ENCODE measurements around the gene CACNA1G. TPM values are rescaled to one million over a fixed set of nuclear protein-coding genes. Genes with fewer than 3 reads are reported as not detected.

Gene CACNA1G
- total RNA-seq, 1 donor from 2014 or later = not detected

- Mint-ChIP-seq H3K9me3 (ENCODE audit: unreplicated experiment) (no peaks in the 10 kb centered on the region), H3K27ac (ENCODE audit: unreplicated experiment) (no peak overlapping the region), H3K4me3 (ENCODE audit: unreplicated experiment) (no peak overlapping the region), H3K27me3 (ENCODE audit: unreplicated experiment) (peaks cover 12% of the 10 kb centered on the region), H3K4me1 (ENCODE audit: unreplicated experiment) (no peaks in the 10 kb centered on the region), H3K36me3 (ENCODE audit: low read depth, unreplicated experiment) (peaks cover 2% of the 10 kb centered on the region)
- no peak for TF ChIP-seq CTCF (IDR thresholded peaks at IDR 0.05; ENCODE audit: unreplicated experiment)
- DNase-seq (ENCODE audit: low spot score) = no peak
Measured at GRCh38 chr17:50601823-50602375, 41.4 kb downstream of the CACNA1G start.

GRCh38 chr17:50602836-50603235, 42.3 kb downstream of the CACNA1G start:
- Mint-ChIP-seq H3K9me3 (ENCODE audit: unreplicated experiment) (no peaks in the 10 kb centered on the region), H3K4me1 (ENCODE audit: unreplicated experiment) (no peaks in the 10 kb centered on the region), H3K4me3 (ENCODE audit: unreplicated experiment) (no peak overlapping the region)

GRCh38 chr17:50603340-50603739, 42.8 kb downstream of the CACNA1G start:
- Mint-ChIP-seq H3K4me1 (ENCODE audit: unreplicated experiment) (no peaks in the 10 kb centered on the region), H3K27ac (ENCODE audit: unreplicated experiment) (no peak overlapping the region), H3K9me3 (ENCODE audit: unreplicated experiment) (no peaks in the 10 kb centered on the region), H3K27me3 (ENCODE audit: unreplicated experiment) (peaks cover 10% of the 10 kb centered on the region), H3K4me3 (ENCODE audit: unreplicated experiment) (no peak overlapping the region), H3K36me3 (ENCODE audit: low read depth, unreplicated experiment) (peaks cover 4% of the 10 kb centered on the region)
- no peak for TF ChIP-seq CTCF (IDR thresholded peaks at IDR 0.05; ENCODE audit: unreplicated experiment)
- peak; percentile 33 for DNase-seq (ENCODE audit: low spot score)

More at GRCh38 chr17:50602836-50603235, 42.3 kb downstream of the CACNA1G start:
- H3K36me3 Mint-ChIP-seq (ENCODE audit: low read depth, unreplicated experiment) = peaks cover 4% of the 10 kb centered on the region
- peaks cover 11% of the 10 kb centered on the region for H3K27me3 Mint-ChIP-seq (ENCODE audit: unreplicated experiment)
- H3K27ac Mint-ChIP-seq (ENCODE audit: unreplicated experiment) = no peak overlapping the region
- no peak for DNase-seq (ENCODE audit: low spot score)
- TF ChIP-seq CTCF (IDR thresholded peaks at IDR 0.05; ENCODE audit: unreplicated experiment) = no peak

- TF ChIP-seq CTCF (IDR thresholded peaks at IDR 0.05; ENCODE audit: unreplicated experiment) = no peak
- Mint-ChIP-seq H3K27me3 (ENCODE audit: unreplicated experiment) (peaks cover 9% of the 10 kb centered on the region), H3K9me3 (ENCODE audit: unreplicated experiment) (no peaks in the 10 kb centered on the region), H3K4me1 (ENCODE audit: unreplicated experiment) (no peaks in the 10 kb centered on the region), H3K4me3 (ENCODE audit: unreplicated experiment) (no peak overlapping the region), H3K36me3 (ENCODE audit: low read depth, unreplicated experiment) (peaks cover 4% of the 10 kb centered on the region), H3K27ac (ENCODE audit: unreplicated experiment) (no peak overlapping the region)
- peak; percentile 26 for DNase-seq (ENCODE audit: low spot score)
Measured at GRCh38 chr17:50604513-50604912, 44.0 kb downstream of the CACNA1G start.

GRCh38 chr17:50605429-50605828, 44.9 kb downstream of the CACNA1G start:
- no peak overlapping the region for H3K4me3 Mint-ChIP-seq (ENCODE audit: unreplicated experiment)
- peaks cover 9% of the 10 kb centered on the region for H3K27me3 Mint-ChIP-seq (ENCODE audit: unreplicated experiment)
- TF ChIP-seq CTCF (IDR thresholded peaks at IDR 0.05; ENCODE audit: unreplicated experiment) = no peak
- H3K27ac Mint-ChIP-seq (ENCODE audit: unreplicated experiment) = no peak overlapping the region
- peaks cover 4% of the 10 kb centered on the region for H3K36me3 Mint-ChIP-seq (ENCODE audit: low read depth, unreplicated experiment)
- H3K9me3 Mint-ChIP-seq (ENCODE audit: unreplicated experiment) = no peaks in the 10 kb centered on the region
- no peak for DNase-seq (ENCODE audit: low spot score)
- H3K4me1 Mint-ChIP-seq (ENCODE audit: unreplicated experiment) = no peaks in the 10 kb centered on the region
